ENCODE measurements around the gene C6orf120.

C6orf120 gene

GRCh38 chr6:169665289-169665688 is 36.6 kb upstream of the C6orf120 start:
- no peak overlapping the region for H3K4me3 ChIP-seq (ENCODE audit: low read depth, low read length)
- H3K36me3 ChIP-seq, result peaks cover 27% of the 10 kb centered on the region
- TF ChIP-seq CTCF (IDR thresholded peaks at IDR 0.05; ENCODE audit: low read depth, low read length), result no peak
- no peaks in the 10 kb centered on the region for H3K4me1 ChIP-seq
- H3K27me3 ChIP-seq, result no peaks in the 10 kb centered on the region
- no peak for DNase-seq
- no peaks in the 10 kb centered on the region for H3K9me3 ChIP-seq

- no peaks in the 10 kb centered on the region for H3K9me3 ChIP-seq
- H3K4me1 ChIP-seq, result no peaks in the 10 kb centered on the region
- no peak for TF ChIP-seq CTCF (IDR thresholded peaks at IDR 0.05; ENCODE audit: low read depth, low read length)
- H3K4me3 ChIP-seq (ENCODE audit: low read depth, low read length), result no peak overlapping the region
- peaks cover 34% of the 10 kb centered on the region for H3K36me3 ChIP-seq
- H3K27me3 ChIP-seq, result no peaks in the 10 kb centered on the region
- no peak for DNase-seq
Measured at GRCh38 chr6:169666441-169666840, 35.5 kb upstream of the C6orf120 start.

GRCh38 chr6:169667716-169668115 is 34.2 kb upstream of the C6orf120 start:
- Histone ChIP-seq H3K4me3 (ENCODE audit: low read depth, low read length) (no peak overlapping the region), H3K36me3 (peaks cover 45% of the 10 kb centered on the region), H3K4me1 (no peaks in the 10 kb centered on the region), H3K9me3 (no peaks in the 10 kb centered on the region), H3K27me3 (no peaks in the 10 kb centered on the region)
- no peak for DNase-seq
- no peak for TF ChIP-seq CTCF (IDR thresholded peaks at IDR 0.05; ENCODE audit: low read depth, low read length)

GRCh38 chr6:169668203-169668847 is 33.6 kb upstream of the C6orf120 start:
- H3K4me1 ChIP-seq, result no peaks in the 10 kb centered on the region
- H3K36me3 ChIP-seq, result peaks cover 43% of the 10 kb centered on the region
- no peak overlapping the region for H3K4me3 ChIP-seq (ENCODE audit: low read depth, low read length)
- H3K27me3 ChIP-seq, result no peaks in the 10 kb centered on the region
- no peak for DNase-seq
- no peak for TF ChIP-seq CTCF (IDR thresholded peaks at IDR 0.05; ENCODE audit: low read depth, low read length)
- H3K9me3 ChIP-seq, result no peaks in the 10 kb centered on the region

GRCh38 chr6:169669147-169669546 is 32.8 kb upstream of the C6orf120 start:
- DNase-seq, result no peak
- TF ChIP-seq CTCF (IDR thresholded peaks at IDR 0.05; ENCODE audit: low read depth, low read length), result no peak
- Histone ChIP-seq H3K27me3 (no peaks in the 10 kb centered on the region), H3K36me3 (peaks cover 37% of the 10 kb centered on the region), H3K9me3 (no peaks in the 10 kb centered on the region), H3K4me1 (no peaks in the 10 kb centered on the region; the same call in 1 of the 2 replicates), H3K4me3 (ENCODE audit: low read depth, low read length) (no peak overlapping the region)

GRCh38 chr6:169669889-169670288 is 32.0 kb upstream of the C6orf120 start:
- no peak for DNase-seq
- peaks cover 35% of the 10 kb centered on the region for H3K36me3 ChIP-seq
- no peaks in the 10 kb centered on the region for H3K27me3 ChIP-seq
- no peak overlapping the region for H3K4me3 ChIP-seq (ENCODE audit: low read depth, low read length)
- no peak for TF ChIP-seq CTCF (IDR thresholded peaks at IDR 0.05; ENCODE audit: low read depth, low read length)
- no peaks in the 10 kb centered on the region for H3K9me3 ChIP-seq
- H3K4me1 ChIP-seq, result no peaks in the 10 kb centered on the region; the same call in 1 of the 2 replicates
